ENCODE measurements around the gene SELENBP1.

Gene SELENBP1

GRCh38 chr1:151342569-151342968, 29.9 kb downstream of the SELENBP1 start:
- no peak overlapping the region for H3K4me3 ChIP-seq (ENCODE audit: low read depth, low read length)
- no peak for DNase-seq (ENCODE audit: low read depth)
- no peak for TF ChIP-seq CTCF (IDR thresholded peaks at IDR 0.05; ENCODE audit: low read depth, low read length, missing control alignments)

DNA sequence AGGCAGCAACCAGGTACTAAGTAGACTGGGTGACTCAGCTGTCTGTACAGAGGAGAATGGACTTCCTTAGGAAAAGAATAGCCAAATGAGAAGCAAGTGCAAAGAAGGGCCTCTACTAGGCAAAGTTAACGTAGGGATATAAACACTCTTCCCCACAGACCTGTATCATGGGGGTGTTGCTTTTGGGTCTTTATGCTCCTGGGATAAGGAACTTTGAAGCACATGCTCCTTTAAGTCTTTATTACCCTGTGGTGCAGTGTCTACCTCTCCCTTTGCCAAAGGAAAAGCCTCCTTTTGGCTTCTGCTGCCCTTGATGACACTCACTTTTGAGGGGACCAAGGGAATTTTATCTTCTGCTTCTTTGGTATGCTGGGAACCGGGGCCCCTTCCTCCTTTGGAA, 30.5 kb downstream of the SELENBP1 start:
- no peak overlapping the region for H3K4me3 ChIP-seq (ENCODE audit: low read depth, low read length)
- no peak for DNase-seq (ENCODE audit: low read depth)
- no peak for TF ChIP-seq CTCF (IDR thresholded peaks at IDR 0.05; ENCODE audit: low read depth, low read length, missing control alignments)

- DNase-seq (ENCODE audit: low read depth), result peak; percentile 55
- TF ChIP-seq CTCF (IDR thresholded peaks at IDR 0.05; ENCODE audit: low read depth, low read length, missing control alignments), result peak; percentile 62
- H3K4me3 ChIP-seq (ENCODE audit: low read depth, low read length), result no peak overlapping the region
Measured at GRCh38 chr1:151340870-151341754, 31.4 kb downstream of the SELENBP1 start.

GRCh38 chr1:151336556-151336955, 35.9 kb downstream of the SELENBP1 start:
- H3K4me3 ChIP-seq (ENCODE audit: low read depth, low read length), result no peak overlapping the region
- no peak for DNase-seq (ENCODE audit: low read depth)
- TF ChIP-seq CTCF (IDR thresholded peaks at IDR 0.05; ENCODE audit: low read depth, low read length, missing control alignments), result no peak

DNA sequence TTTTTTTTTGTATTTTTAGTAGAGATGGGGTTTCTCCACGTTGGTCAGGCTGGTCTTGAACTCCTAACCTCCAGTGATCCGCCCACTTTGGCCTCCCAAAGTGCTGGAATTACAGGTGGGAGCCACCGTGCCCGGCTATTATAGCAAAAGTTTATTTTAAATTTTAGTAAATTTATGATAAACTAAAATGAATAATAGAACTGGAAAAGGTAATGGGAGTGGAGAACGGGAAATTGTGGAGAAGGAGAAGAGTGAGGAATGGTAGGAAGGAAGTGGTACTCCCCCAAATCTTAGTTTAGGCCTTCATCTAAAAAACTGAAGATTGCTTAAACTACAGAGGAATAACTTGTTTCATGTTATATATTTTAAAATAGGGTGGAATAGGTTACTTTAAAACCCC, 37.7 kb downstream of the SELENBP1 start:
- no peak overlapping the region for H3K4me3 ChIP-seq (ENCODE audit: low read depth, low read length)
- DNase-seq (ENCODE audit: low read depth), result no peak
- no peak for TF ChIP-seq CTCF (IDR thresholded peaks at IDR 0.05; ENCODE audit: low read depth, low read length, missing control alignments)

- peak overlapping the region; percentile 93 for H3K4me3 ChIP-seq (ENCODE audit: low read depth, low read length)
- no peak for DNase-seq (ENCODE audit: low read depth)
- TF ChIP-seq CTCF (IDR thresholded peaks at IDR 0.05; ENCODE audit: low read depth, low read length, missing control alignments), result no peak
Measured at GRCh38 chr1:151327903-151328674, 44.4 kb downstream of the SELENBP1 start.
